T1000 (cell line): ENCODE measurements around the gene FGF11.
"Not testable (repeated sequence)": the region's sequence is repeated elsewhere in the genome, so short reads cannot be mapped to it uniquely, and the experiment has no call there.

Experiments used
- DNase-seq: peaks from one replicate; lab custom pipeline; 2025; ENCODE audit warnings: mixed read lengths; lab: John Stamatoyannopoulos, UW

FGF11 gene

GRCh38 chr17:7462474-7463371 is 23.4 kb downstream of the FGF11 start:
- no peak for DNase-seq

GRCh38 chr17:7463372-7463846 is 24.1 kb downstream of the FGF11 start:
- no peak for DNase-seq

- no peak for DNase-seq
Measured at GRCh38 chr17:7464081-7464480, 24.8 kb downstream of the FGF11 start.

- no peak for DNase-seq
Measured at GRCh38 chr17:7465597-7466275, 26.4 kb downstream of the FGF11 start.

- DNase-seq: no peak
Measured at GRCh38 chr17:7466318-7466638, 27.0 kb downstream of the FGF11 start.

- no peak for DNase-seq
Measured at GRCh38 chr17:7466639-7467341, 27.5 kb downstream of the FGF11 start.

GRCh38 chr17:7467498-7467897 is 28.2 kb downstream of the FGF11 start:
- no peak for DNase-seq

- no peak for DNase-seq
Measured at GRCh38 chr17:7468290-7468689, 29.0 kb downstream of the FGF11 start.

GRCh38 chr17:7468804-7469389 is 29.6 kb downstream of the FGF11 start:
- no peak for DNase-seq

GRCh38 chr17:7469843-7470242 is 30.5 kb downstream of the FGF11 start:
- DNase-seq: not testable (repeated sequence)

- not testable (repeated sequence) for DNase-seq
Measured at GRCh38 chr17:7470457-7470973, 31.2 kb downstream of the FGF11 start.

- DNase-seq: no peak
Measured at GRCh38 chr17:7471729-7472128, 32.4 kb downstream of the FGF11 start.

- DNase-seq: not testable (repeated sequence)
Measured at GRCh38 chr17:7474767-7475166, 35.5 kb downstream of the FGF11 start.

GRCh38 chr17:7475764-7476422 is 36.6 kb downstream of the FGF11 start:
- DNase-seq: no peak

GRCh38 chr17:7476494-7476893 is 37.2 kb downstream of the FGF11 start:
- no peak for DNase-seq

- DNase-seq: no peak
Measured at GRCh38 chr17:7476951-7477350, 37.6 kb downstream of the FGF11 start.

GRCh38 chr17:7477392-7478275 is 38.3 kb downstream of the FGF11 start:
- DNase-seq: no peak

GRCh38 chr17:7478276-7479212 is 39.2 kb downstream of the FGF11 start:
- no peak for DNase-seq
